ENCODE data around the gene CPO.

GRCh38 chr2:206921529-206921928 lies 17.8 kb upstream of the CPO start:
- TF ChIP-seq CTCF (IDR thresholded peaks at IDR 0.05) (no peak), ZFX (IDR thresholded peaks at IDR 0.05; ENCODE audit: borderline replicate concordance) (no peak)

Data from 22Rv1 (cell line).